Embryonic facial prominence (tissue), 1 donor: ENCODE data around the gene MAST2.

Source experiments
- DNase-seq: peaks from one replicate; pipeline ENCODE4 v3.0.0-alpha.2; 2016; ENCODE audit errors: extremely low spot score

Gene MAST2

DNA sequence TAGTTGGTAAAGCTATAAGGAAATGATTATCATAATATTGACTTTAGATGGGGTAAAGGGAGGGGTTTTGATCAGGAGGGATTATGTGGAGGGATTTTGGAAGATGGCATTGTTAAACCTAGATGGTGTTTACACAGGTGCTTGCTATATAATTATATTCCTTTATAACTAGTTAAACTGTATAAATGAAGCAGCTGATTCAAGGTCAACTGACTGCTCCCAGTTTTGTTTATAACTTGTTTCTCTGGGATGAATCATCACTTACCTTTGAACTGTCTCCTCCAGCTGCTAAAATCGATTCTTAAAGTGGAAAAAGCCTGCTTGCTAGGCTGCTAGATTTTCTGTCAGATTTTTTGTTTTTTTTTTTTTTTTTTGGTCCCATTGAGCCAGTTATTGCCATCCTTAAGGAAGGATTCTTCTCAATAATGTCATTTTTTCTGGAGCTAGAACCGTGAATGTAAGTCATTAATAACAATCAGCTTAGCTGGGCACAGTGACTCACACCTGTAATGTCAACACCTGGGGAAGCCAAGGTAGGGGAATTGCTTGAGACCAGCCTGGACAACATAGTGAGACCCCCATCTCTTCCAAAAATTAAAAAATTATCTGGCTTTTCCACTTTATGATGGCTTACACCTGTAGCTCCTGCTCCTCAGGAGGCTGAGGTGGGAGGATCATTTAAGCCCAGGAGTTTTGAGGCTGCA lies 175.8 kb downstream of the MAST2 start:
- DNase-seq = no peak

DNA sequence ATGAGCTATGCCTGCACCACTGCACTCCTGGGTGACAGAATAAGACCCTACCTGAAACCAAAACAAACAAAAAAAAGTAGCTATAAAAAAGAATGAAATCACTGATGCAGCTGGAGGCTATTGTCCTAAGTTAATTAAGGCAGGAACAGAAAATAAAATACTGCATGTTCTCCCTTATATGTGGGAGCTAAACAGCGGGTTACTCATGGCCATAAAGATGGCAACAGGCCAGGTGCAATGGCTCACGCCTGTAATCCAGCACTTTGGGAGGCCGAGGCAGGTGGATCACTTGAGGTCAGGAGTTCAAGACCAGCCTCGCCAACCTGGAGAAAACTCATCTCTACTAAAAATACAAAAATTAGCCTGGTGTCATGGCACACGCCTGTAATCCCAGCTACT lies 176.4 kb downstream of the MAST2 start:
- no peak for DNase-seq

DNA sequence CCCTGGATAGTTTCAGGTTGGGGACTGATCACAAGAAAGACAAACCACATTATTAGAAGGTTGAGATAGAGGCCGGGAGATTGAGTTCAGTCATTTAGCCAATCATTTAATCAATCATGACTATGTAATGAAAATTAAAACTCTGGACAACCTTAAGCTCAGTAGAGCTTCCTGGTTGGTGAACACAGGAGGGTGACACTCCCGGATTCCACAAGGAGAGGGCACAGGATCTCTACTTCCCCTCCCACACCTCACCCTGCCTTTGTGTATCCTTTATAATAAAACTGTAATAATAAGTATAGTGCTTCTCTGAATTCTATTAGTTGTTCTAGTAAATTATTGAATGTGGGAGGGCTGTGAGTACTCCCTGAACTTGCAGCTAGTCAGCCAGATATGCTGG lies 178.9 kb downstream of the MAST2 start:
- no peak for DNase-seq

DNA sequence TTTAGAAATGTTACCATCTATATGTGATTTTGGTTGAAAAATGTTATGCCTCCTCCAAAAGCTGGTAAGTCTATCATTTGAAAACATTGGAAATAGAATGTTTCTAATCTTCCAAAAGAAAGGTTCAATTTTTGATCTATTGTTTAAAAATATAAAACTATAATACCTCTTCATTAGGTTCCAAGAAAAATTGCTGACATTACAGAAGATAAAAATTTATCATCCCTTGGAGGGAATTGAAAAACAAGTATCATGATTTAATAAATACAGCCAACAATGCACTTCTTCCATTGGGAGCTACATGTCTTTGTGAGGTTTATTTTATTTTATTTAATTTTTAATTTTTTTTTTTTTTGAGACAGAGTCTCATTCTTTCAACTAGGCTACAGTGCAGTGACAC lies 180.6 kb downstream of the MAST2 start:
- no peak for DNase-seq

DNA sequence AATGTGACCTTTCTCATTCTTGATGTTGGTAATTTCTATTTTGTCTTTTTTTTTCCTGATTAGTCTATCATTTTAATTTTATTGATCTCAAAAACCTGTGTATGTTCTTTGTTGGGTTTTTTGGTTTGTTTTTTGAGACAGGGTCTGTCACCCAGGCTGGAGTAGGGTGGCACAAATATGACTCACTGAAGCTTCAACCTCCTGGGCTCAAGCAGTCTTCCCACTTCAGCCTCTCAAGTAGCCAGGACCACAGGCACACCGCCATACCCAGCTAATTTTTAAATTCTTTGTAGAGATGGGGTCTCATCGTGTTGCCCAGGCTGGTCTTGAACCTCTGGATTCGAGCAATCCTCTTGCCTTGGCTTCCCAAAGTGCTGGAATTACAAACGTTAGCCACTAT lies 183.8 kb downstream of the MAST2 start:
- DNase-seq = no peak

DNA sequence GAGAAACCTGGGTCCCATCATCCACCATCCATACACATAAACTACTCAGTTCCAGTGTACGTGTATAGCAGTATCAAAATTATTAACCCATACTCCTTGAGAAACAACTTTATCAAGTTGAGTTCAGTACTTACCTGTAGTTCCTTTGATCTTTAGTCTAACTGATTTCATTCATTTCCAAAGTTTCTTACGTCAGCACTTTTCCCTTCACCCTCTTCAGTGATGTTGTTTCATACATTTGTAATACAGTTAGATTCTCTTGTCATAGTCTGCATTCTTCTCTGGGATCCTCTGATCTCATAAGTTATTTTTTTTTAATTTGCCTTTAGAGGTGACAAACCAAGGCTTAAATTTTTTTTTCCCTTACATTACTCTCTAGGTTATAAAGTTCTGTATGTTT lies 185.8 kb downstream of the MAST2 start:
- DNase-seq = no peak

DNA sequence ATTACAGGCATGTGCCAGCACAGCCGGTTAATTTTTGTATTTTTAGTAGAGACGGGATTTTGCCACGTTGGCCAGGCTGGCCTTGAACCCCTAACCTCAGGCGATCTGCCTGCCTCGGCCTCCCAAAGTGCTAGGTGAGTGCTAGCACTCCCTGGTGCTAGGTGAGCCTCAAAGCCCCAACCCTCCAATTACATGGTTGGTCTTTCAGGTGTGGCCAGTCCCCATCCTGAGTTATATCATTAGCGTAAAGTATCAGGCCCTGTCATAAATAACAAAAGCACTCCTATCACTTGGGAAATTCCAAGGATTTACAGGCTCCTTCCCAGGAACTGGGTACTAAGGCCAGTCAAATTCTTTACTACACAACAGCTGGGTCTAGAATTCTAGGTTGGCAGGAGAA lies 191.0 kb downstream of the MAST2 start:
- DNase-seq = no peak

DNA sequence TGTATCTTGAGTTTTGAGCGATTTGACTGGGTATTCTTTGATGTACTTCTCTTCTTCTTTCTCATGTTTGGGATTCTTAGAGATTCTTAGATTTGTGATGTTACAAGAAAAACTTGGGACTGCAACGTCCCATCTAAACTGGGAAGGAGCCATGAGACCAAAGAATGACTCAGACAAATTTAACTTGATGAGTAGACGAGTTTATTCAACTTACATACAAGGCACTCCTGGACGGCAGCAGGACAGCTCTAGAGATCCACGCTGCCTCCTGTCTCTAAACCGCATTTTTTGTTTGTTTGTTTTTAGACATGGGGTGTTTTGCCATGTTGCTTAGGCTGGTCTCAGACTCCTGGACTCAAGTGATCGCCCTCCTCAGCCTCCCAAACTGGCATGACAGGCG lies 191.9 kb downstream of the MAST2 start:
- DNase-seq = no peak

DNA sequence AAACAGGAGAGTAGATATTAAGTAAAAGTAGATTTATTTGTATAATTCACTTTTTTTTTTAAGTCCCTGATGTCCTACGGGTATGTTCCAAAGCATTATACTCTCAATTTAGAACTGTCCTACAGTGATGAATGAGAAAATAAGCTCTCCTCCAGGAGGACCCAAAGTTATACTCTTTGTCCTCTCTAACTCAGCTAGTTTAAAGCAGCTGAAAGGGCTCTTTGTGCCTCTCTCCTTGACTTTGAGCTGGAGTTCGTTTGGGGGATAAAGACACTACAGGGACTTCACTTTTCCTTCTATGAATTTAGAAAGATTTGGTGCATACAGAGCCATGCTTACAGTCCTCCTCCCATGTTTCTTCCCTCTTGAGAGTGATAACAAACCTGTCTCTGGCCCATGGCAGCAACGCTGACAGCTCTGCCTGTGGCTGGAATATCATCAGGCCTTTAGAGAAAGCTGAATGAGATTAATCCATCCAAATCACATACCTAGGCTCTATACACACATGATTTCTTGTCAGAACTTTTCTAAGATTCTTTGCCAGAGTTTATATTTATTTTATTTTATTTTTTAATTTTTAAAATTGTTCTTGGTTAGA lies 194.7 kb downstream of the MAST2 start:
- DNase-seq = no peak

DNA sequence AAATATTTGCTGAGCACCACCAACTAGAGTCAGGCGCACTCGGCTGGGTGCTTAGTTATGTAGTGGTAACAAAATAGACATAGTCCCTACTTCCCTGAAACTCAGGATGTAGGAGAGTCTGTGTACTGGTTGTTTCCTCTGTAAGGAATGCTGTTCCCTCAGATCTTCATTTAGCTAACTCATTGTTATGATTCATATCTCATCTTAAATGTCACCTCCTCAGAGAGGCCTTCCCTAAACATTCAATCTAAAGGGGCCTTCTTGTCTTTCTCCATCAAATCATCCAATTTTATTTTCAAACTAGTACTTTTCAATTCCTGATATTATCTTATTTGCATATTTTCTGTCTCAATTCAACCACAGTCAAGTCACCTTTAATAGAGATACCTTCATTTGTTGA lies 196.1 kb downstream of the MAST2 start:
- no peak for DNase-seq

DNA sequence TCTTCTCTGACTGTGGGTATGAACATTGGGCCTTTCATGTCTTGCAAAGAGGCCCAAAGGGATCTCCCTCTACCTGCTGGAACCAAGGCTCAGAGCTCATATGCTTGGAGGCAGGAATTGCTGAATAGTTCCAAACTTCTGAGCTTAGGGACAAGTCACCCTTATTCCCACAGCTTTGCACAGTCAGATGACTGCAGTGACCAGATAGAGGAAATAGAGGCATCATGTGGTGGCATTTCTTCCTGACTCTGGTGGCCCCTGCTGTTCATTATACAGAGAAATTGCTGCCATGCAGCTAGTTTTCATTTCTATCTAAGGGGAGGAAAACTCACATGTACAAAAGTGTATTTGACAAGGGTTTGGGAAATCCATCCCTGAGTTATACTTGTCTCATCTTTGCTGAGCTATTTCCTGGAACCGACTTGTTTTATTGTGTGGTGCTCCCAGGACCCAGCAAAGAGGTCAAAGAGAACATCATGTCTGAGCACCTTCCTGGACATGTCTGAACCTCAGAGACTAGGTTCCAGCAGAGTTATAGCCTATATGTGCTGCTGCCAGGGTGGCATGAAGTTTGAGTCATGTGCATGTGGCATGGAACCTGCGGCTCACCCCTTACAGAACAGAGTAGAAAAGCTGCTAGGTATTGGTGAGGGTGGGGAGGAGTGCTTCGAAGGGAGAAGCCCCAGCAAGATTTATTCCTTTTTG lies 197.8 kb downstream of the MAST2 start:
- no peak for DNase-seq

DNA sequence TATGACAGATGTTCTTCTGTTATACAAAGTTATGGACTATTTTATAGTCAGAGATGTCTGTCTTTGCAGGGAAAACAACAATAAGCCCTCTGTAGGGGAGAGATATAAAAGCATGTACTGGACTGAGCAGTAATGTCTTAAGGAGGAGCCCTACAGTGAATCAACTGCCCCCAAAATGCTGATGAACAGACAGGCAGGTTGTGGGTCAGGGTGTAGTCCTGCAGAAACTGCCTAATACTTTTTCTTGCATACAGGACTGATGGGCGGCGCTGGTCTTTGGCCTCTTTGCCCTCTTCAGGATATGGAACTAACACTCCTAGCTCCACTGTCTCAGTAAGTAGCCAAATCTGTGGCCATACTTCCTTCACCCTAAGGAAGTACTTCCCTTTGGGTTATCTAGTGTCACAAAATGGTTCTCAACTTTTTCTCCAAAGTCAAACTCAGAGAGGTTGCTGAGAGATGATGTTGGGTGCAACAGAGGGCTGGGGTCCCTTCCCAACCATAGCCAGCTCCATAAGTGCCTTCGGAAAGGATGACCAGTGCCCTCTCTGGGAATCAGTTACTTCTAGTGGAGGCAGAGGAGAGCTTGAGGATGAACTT lies 199.2 kb downstream of the MAST2 start:
- DNase-seq = no peak

DNA sequence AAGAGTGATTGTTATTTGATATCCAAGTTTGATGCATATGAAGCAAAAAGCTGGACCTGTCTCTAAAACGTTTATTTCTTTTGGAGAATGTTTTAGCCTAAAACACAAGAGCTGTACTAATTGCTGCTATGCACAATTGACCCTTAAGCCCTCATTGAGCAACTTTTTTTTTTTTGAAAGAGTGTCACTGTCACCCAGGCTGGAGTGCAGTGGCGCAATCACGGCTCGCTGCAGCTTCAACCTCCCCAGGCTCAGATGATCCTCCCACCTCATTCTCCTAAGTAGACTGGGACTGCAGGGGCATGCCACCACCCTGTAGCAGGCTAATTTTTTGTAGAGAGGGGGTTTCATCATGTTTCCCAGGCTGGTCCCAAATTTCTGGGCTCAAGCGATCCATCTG lies 199.9 kb downstream of the MAST2 start:
- DNase-seq = no peak

DNA sequence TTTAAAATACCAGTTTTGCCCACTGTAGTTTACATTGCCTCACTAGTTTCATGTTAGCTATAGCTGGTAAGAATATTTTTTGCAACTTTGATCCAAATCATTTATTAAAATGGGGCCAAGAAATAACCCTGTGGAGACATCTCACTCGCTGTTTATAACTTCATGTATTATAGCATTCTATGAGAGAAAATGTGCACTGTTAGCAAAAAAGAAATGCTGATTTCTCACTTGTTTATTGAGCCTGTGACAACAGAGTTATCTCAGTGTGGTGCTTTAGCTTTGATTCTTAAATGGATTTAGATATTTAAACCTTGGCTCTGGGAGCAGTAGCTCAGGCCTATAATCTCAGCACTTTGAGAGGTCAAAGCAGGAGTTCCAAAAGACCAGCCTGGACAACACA lies 201.1 kb downstream of the MAST2 start:
- no peak for DNase-seq

DNA sequence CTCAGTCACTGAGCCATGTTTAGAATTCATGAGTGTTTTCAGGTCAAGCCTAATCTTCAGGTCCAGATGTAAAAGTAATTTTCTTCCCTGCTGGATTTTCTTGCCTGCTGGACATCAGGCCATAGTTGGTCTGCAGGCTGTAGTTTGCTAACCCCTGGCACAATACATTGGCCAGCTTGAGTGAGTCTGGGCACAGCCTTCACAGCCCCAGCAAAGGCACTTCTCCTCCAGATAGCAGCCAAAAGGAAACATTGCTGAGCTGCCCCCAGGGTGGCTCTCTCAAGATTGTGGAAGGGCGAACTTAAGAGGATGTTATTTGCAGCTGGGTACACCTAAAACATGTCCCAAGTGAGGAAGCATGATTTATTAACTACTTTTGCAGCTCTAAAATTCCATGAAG lies 202.2 kb downstream of the MAST2 start:
- no peak for DNase-seq

DNA sequence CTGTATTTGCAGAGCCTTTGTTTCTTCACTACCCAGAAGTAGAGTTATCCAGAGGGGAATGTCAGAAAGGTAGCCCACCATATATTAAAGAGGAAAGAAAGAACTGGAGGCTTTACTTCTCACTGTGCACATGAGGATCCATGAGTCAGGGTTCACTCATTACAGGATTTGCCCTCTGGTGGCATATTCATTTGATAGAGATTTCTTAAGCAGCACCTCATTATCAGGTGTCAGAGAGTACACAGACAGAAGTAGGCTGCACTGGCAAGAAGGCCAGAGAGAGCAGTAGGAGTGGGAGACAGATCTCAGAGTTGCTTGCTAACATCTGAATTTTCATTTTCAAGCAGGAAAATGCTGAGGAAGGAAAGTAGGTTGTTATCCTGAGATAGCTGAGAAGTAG lies 205.2 kb downstream of the MAST2 start:
- no peak for DNase-seq

DNA sequence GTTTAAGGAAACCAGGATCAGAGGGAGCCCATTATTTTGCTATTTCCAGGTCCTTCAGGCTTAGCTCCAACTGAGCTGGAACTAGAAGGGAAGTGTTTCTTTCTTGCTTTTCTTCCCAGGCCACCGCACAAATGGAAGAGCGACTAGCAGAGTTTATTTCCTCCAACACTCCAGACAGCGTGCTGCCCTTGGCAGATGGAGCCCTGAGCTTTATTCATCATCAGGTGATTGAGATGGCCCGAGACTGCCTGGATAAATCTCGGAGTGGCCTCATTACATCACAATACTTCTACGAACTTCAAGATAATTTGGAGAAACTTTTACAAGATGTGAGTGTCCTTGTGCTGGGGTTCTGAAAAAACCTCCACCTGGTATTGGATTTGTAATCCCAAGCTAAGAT lies 207.2 kb downstream of the MAST2 start:
- no peak for DNase-seq

DNA sequence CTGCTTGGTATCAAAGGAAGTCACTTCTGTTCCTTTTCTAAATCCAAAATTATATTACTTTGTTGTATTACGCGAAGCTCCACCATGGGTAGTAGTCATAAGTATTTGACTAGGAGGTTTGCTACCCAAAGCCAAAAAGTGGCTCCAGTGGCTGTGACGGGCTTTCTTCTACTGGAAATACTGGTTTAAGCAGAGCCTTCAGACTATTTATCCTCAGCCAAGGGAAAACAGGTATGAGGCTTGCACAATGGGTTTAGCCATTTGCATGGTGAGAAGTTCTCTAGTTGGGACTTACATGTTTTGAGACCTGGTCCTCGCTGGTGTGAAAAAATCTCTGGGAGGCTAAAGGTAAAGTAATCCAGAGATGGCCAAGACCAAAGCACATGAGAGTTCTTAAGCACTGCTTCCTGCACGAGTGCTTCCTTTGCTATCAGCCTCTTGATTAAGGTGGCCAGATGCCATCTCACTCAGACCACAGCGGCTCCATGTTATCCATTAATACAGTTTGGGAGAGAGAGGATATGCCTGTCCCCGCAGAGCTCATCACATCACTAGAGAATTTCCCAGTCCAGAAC lies 207.8 kb downstream of the MAST2 start:
- no peak for DNase-seq

DNA sequence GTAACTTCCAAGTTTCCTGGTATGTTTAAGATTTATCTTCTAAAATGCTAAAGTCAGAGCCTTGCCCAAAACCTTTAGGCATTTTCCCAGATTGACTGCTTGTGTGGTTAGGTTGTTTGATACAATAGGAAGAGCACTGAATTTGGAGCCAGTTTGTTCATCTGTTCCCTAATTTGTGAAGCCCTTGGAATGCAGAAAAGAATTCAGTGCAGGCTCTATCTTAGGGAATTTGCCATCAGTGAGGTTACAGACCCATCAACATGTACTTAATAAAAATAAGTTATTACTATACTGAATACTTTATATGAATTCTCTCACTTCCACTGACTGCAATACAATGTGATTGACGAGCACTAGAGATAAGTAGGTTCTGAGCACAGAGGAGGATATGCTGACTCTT lies 208.8 kb downstream of the MAST2 start:
- no peak for DNase-seq

DNA sequence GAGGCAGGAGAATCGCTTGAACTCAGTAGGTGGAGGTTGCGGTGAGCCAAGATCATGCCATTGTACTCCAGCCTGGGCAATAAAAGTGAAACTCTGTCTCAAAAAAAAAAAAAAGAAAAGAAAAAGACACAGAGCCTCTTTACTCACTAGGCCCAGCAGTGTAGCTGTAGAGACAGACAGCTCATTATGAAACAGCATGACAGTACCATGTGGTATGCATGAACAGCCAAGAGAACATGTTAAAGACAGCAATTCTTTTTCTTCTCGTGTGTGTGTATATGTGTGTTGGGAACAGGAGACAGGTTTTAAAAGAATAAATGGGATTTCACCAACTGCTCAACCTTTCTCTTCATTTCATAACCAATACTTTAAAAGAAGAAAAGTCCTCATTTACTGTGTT lies 210.2 kb downstream of the MAST2 start:
- DNase-seq = no peak

DNA sequence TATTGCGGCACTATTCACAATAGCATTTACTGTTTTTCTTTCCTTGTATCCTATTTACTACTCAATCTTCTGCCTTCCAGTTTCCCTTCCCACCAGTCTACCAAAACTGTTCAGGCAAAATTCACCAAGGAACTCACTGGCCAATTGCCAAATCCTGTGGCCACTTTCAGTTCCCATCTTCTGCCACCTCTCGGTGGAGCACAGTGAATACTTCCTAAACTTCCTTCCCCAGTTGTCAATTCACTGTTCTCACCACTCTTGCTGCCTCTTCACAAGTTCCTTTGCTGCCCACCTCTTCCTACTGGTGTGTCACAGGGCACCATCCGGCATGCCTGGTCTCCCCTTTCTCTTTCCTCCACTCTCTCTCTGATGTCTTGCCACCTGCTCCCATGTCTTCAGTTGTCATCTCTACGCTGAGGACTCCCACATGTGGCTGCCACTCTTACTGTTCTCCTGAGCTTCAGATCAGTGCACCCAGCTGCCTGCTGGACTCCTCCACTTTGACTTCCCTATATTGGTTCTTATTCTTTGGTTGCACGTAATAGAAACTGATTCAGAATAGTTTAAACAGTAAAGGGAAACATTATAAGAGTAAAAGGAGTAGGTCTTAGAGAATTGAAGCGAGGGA lies 214.6 kb downstream of the MAST2 start:
- no peak for DNase-seq

DNA sequence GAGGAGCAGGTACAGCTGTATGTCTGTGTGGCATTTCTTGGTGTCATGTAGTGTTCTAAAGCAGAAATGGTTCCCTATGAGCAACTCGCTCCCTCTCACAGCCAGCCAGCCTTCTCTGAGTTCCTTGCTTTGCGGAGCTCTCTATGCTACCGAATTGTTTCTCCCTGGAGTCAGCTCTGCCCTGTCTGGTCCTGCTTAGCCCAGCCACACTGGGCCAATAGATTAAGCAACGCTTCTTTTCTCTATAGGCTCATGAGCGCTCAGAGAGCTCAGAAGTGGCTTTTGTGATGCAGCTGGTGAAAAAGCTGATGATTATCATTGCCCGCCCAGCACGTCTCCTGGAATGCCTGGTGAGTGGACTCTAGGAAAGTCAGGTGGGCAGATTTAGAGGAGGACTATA lies 215.9 kb downstream of the MAST2 start:
- no peak for DNase-seq
